ENCODE data around the gene PRKAR2A. TPM values are rescaled to one million over a fixed set of nuclear protein-coding genes. Genes with fewer than 3 reads are reported as not detected.
A peak's percentile ranks its signal among the peaks of the same experiment; 100 is the strongest.
"Not testable (repeated sequence)": the region's sequence is repeated elsewhere in the genome, so short reads cannot be mapped to it uniquely, and the experiment has no call there.

Gene PRKAR2A
- total RNA-seq, 2 donors from 2014 or later, result 30.8 to 40.4 TPM

- H3K4me3 Mint-ChIP-seq, result no peak overlapping the region
- no peak for ATAC-seq
- peaks cover 8% of the 10 kb centered on the region for H3K36me3 Mint-ChIP-seq (ENCODE audit: low read depth)
- no peak for DNase-seq
- no peaks in the 10 kb centered on the region for H3K27me3 Mint-ChIP-seq
- H3K9me3 ChIP-seq (ENCODE audit: control insufficient read depth, low read length, poor library complexity, severe bottlenecking), result no peaks in the 10 kb centered on the region
- peaks cover 2% of the 10 kb centered on the region for H3K4me1 Mint-ChIP-seq
- no peak overlapping the region for H3K27ac Mint-ChIP-seq
These were observed 10.0 kb upstream of the PRKAR2A start for GRCh38 chr3:48857641-48858040.

GRCh38 chr3:48856469-48856868, 8.8 kb upstream of the PRKAR2A start:
- H3K36me3 Mint-ChIP-seq (ENCODE audit: low read depth), result peaks cover 8% of the 10 kb centered on the region
- peak overlapping the region; percentile 47 for H3K27ac Mint-ChIP-seq
- DNase-seq, result no peak
- no peaks in the 10 kb centered on the region for H3K9me3 ChIP-seq (ENCODE audit: control insufficient read depth, low read length, poor library complexity, severe bottlenecking)
- H3K4me3 Mint-ChIP-seq, result no peak overlapping the region
- H3K27me3 Mint-ChIP-seq, result no peaks in the 10 kb centered on the region
- no peak for ATAC-seq
- peaks cover 2% of the 10 kb centered on the region for H3K4me1 Mint-ChIP-seq

GRCh38 chr3:48855681-48856447, 8.2 kb upstream of the PRKAR2A start:
- peaks cover 8% of the 10 kb centered on the region for H3K36me3 Mint-ChIP-seq (ENCODE audit: low read depth)
- H3K27ac Mint-ChIP-seq, result peak overlapping the region; percentile 47
- DNase-seq (no peak), ATAC-seq (no peak)
- H3K27me3 Mint-ChIP-seq, result no peaks in the 10 kb centered on the region
- no peaks in the 10 kb centered on the region for H3K9me3 ChIP-seq (ENCODE audit: control insufficient read depth, low read length, poor library complexity, severe bottlenecking)
- peaks cover 2% of the 10 kb centered on the region for H3K4me1 Mint-ChIP-seq
- H3K4me3 Mint-ChIP-seq, result no peak overlapping the region

- H3K4me1 Mint-ChIP-seq, result peaks cover 8% of the 10 kb centered on the region
- ATAC-seq, result no peak
- no peak overlapping the region for H3K4me3 Mint-ChIP-seq
- H3K9me3 ChIP-seq (ENCODE audit: control insufficient read depth, low read length, poor library complexity, severe bottlenecking), result no peaks in the 10 kb centered on the region
- no peaks in the 10 kb centered on the region for H3K27me3 Mint-ChIP-seq
- H3K36me3 Mint-ChIP-seq (ENCODE audit: low read depth), result peaks cover 5% of the 10 kb centered on the region
- no peak for DNase-seq
- no peak overlapping the region for H3K27ac Mint-ChIP-seq
These were observed 4.5 kb upstream of the PRKAR2A start for GRCh38 chr3:48852151-48852550.

GRCh38 chr3:48851407-48851806, 3.7 kb upstream of the PRKAR2A start:
- Mint-ChIP-seq H3K27me3 (no peaks in the 10 kb centered on the region), H3K4me1 (peaks cover 8% of the 10 kb centered on the region), H3K36me3 (ENCODE audit: low read depth) (peaks cover 2% of the 10 kb centered on the region), H3K27ac (no peak overlapping the region), H3K4me3 (no peak overlapping the region)
- ATAC-seq (no peak), DNase-seq (no peak)
- no peaks in the 10 kb centered on the region for H3K9me3 ChIP-seq (ENCODE audit: control insufficient read depth, low read length, poor library complexity, severe bottlenecking)

DNA sequence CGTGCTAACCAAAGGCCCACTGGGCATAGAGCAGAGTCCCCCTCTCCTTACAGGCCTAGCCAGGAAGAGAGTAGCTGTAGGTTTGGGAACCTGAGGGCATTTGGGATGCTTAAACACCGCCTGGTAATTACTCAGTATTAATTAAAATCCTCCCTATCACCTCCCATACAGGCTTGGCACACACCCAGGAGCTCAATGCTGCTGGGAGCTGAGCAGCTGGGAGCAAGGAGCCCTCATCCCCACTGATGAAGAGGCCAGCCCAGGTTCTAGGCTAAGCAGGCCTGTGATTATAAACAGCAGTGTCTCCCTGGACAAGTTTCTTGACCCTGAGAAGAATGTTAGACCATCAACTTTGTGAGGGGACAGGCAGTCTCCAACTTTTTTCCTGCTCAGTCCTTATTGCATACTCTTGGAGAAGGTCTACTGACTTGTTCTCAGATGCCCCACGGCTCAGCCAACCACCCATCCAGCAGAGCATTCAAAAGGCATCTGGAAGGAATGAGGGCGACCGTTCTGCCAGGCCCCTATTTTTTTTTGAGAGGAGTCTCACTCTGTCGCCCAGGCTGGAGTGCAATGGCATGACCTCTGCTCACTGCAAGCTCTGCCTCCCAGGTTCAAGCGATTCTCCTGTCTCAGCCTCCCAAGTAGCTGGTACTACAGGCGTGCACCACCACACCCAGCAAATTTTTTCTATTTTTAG, 1.3 kb upstream of the PRKAR2A start:
- no peak for DNase-seq
- Mint-ChIP-seq H3K27me3 (no peaks in the 10 kb centered on the region), H3K4me3 (no peak overlapping the region), H3K27ac (peak overlapping the region; percentile 37), H3K36me3 (ENCODE audit: low read depth) (no peaks in the 10 kb centered on the region), H3K4me1 (peaks cover 13% of the 10 kb centered on the region)
- H3K9me3 ChIP-seq (ENCODE audit: control insufficient read depth, low read length, poor library complexity, severe bottlenecking), result no peaks in the 10 kb centered on the region
- no peak for ATAC-seq

- peak; percentile 30 to 39 (median 39) for DNase-seq
- ATAC-seq, result peak; percentile 59
These were observed 596 bp downstream of the PRKAR2A start for GRCh38 chr3:48847053-48847503.

DNA sequence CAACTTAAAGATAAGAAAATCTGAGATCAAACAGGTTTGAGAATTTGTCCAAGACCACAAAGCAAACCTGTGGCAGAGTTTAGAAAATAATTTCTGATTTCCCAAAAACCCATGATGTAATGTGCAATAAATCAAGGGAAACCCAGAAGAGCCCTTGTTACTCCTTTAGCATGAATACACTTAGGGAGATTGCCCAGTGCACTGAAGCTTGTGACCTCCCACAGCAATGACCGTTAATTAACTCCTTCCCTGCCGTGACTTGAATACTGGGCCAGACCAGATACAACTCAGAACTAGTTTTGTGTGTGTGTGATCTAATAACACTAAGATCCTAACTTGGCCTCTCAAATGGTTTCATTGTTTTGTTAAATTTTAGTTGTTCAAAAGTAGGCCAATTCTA, 2.5 kb downstream of the PRKAR2A start:
- H3K27ac Mint-ChIP-seq, result peak overlapping the region; percentile 45
- no peaks in the 10 kb centered on the region for H3K27me3 Mint-ChIP-seq
- DNase-seq (no peak), ATAC-seq (no peak)
- peaks cover 16% of the 10 kb centered on the region for H3K4me1 Mint-ChIP-seq
- H3K4me3 Mint-ChIP-seq, result peak overlapping the region; percentile 50
- no peaks in the 10 kb centered on the region for H3K36me3 Mint-ChIP-seq (ENCODE audit: low read depth)
- H3K9me3 ChIP-seq (ENCODE audit: control insufficient read depth, low read length, poor library complexity, severe bottlenecking), result no peaks in the 10 kb centered on the region

More at GRCh38 chr3:48847053-48847503, 596 bp downstream of the PRKAR2A start:
- Mint-ChIP-seq H3K4me1 (peaks cover 16% of the 10 kb centered on the region), H3K27ac (peak overlapping the region; percentile 96), H3K27me3 (no peaks in the 10 kb centered on the region), H3K36me3 (ENCODE audit: low read depth) (no peaks in the 10 kb centered on the region), H3K4me3 (peak overlapping the region; percentile 91)
- H3K9me3 ChIP-seq (ENCODE audit: control insufficient read depth, low read length, poor library complexity, severe bottlenecking), result no peaks in the 10 kb centered on the region

GRCh38 chr3:48837163-48837562, 10.5 kb downstream of the PRKAR2A start:
- H3K4me3 Mint-ChIP-seq, result no peak overlapping the region
- H3K9me3 ChIP-seq (ENCODE audit: control insufficient read depth, low read length, poor library complexity, severe bottlenecking), result no peaks in the 10 kb centered on the region
- no peaks in the 10 kb centered on the region for H3K27me3 Mint-ChIP-seq
- H3K36me3 Mint-ChIP-seq (ENCODE audit: low read depth), result peaks cover 5% of the 10 kb centered on the region
- no peak overlapping the region for H3K27ac Mint-ChIP-seq
- H3K4me1 Mint-ChIP-seq, result peaks cover 7% of the 10 kb centered on the region
- DNase-seq, result no peak
- no peak for ATAC-seq

DNA sequence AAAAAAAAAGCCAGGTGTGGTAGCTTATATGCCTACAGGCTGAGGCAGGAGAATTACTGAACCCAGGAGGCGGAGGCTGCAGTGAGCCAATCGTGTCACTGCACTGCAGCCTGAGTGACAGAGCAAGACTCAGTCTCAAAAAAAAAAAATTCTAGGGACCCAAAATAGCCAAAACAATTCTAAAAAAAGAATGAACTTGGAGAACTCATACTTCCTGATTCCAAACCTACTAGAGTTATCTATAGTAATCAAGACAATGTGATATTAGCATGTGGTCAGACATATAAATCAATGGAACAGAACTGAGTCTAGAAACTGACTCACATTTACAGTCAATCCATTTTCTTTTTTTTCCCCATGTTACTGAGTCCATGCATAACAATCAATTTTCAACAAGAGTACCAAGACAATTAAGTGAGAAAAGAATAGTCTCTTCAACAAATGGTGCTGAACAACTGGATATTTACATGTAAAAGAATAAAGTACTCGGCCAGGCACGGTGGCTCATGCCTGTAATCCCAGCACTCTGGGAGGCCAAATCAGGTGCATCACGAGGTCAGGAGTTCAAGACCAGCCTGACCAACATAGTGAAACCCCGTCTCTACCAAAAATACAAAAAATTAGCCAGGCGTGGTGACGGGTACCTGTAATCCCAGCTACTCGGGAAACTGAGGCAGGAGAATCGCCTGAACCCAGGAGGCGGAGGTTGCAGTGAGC, 11.9 kb downstream of the PRKAR2A start:
- ATAC-seq (no peak), DNase-seq (no peak)
- H3K4me3 Mint-ChIP-seq, result no peak overlapping the region
- H3K4me1 Mint-ChIP-seq, result peaks cover 7% of the 10 kb centered on the region
- no peaks in the 10 kb centered on the region for H3K9me3 ChIP-seq (ENCODE audit: control insufficient read depth, low read length, poor library complexity, severe bottlenecking)
- peaks cover 5% of the 10 kb centered on the region for H3K36me3 Mint-ChIP-seq (ENCODE audit: low read depth)
- H3K27ac Mint-ChIP-seq, result no peak overlapping the region
- no peaks in the 10 kb centered on the region for H3K27me3 Mint-ChIP-seq

GRCh38 chr3:48832684-48833083, 15.0 kb downstream of the PRKAR2A start:
- no peak for ATAC-seq
- no peaks in the 10 kb centered on the region for H3K27me3 Mint-ChIP-seq
- no peak overlapping the region for H3K4me3 Mint-ChIP-seq
- DNase-seq, result no peak
- no peaks in the 10 kb centered on the region for H3K9me3 ChIP-seq (ENCODE audit: control insufficient read depth, low read length, poor library complexity, severe bottlenecking)
- H3K36me3 Mint-ChIP-seq (ENCODE audit: low read depth), result peaks cover 2% of the 10 kb centered on the region
- no peak overlapping the region for H3K27ac Mint-ChIP-seq
- H3K4me1 Mint-ChIP-seq, result no peaks in the 10 kb centered on the region

- no peaks in the 10 kb centered on the region for H3K9me3 ChIP-seq (ENCODE audit: control insufficient read depth, low read length, poor library complexity, severe bottlenecking)
- H3K4me1 Mint-ChIP-seq, result peaks cover 6% of the 10 kb centered on the region
- no peak overlapping the region for H3K27ac Mint-ChIP-seq
- DNase-seq (no peak), ATAC-seq (no peak)
- H3K4me3 Mint-ChIP-seq, result no peak overlapping the region
- no peaks in the 10 kb centered on the region for H3K27me3 Mint-ChIP-seq
- peaks cover 2% of the 10 kb centered on the region for H3K36me3 Mint-ChIP-seq (ENCODE audit: low read depth)
These were observed 17.0 kb downstream of the PRKAR2A start for GRCh38 chr3:48830715-48831114.

DNA sequence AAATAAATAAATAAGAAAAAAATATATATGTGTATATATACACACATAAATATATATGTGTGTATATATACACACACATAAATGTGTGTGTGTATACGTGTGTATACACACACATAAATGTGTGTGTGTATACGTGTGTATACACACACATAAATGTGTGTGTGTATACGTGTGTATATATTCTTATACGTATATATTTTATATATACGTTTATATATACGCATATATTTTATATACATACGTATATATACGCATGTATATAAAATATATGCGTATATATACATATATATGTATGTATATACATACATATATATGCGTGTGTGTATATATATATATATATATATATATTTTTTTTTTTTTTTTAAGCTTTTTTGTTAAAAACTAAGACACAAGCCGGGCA, 18.1 kb downstream of the PRKAR2A start:
- not testable (repeated sequence) for H3K27ac Mint-ChIP-seq; H3K36me3 Mint-ChIP-seq (ENCODE audit: low read depth)

More for the DNA sequence above, 18.1 kb downstream of the PRKAR2A start:
- not testable (repeated sequence) for H3K4me3 Mint-ChIP-seq; ATAC-seq; H3K4me1 Mint-ChIP-seq; H3K9me3 ChIP-seq (ENCODE audit: control insufficient read depth, low read length, poor library complexity, severe bottlenecking); H3K27me3 Mint-ChIP-seq; DNase-seq

All from T-helper 17 cell (primary cell).